Activated CD4-positive, alpha-beta T cell treated with anti-CD3 and anti-CD28 coated beads for 24 hours (primary cell): ENCODE results near the gene MDM2.
"Not testable (repeated sequence)": the region's sequence is repeated elsewhere in the genome, so short reads cannot be mapped to it uniquely, and the experiment has no call there.

Experiments used
- DNase-seq, 2 donors: peaks; one replicate each; pipeline ENCODE4 v3.0.0-alpha.2; 2020; ENCODE audit warnings: low read depth in 2 of 2

The MDM2 gene

DNA sequence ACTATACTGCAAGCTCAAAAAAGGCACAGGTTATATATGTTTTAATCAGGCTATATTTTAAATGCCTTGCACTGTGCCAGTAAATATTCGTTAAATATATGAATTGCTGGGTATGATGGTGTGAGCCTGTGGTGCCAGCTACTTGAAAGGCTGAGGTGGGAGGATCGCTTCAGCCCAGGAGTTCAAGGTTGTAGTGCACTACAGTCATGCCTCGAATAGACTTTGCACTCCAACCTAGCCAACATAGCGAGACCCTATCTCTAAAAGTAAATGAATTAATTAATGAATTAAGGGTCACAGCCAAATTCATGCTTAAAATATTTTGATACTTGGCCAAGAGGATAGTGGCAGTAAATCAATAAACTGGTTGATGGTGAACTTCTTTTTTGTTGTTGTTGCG is 22.2 kb upstream of the MDM2 start:
- DNase-seq = no peak

DNA sequence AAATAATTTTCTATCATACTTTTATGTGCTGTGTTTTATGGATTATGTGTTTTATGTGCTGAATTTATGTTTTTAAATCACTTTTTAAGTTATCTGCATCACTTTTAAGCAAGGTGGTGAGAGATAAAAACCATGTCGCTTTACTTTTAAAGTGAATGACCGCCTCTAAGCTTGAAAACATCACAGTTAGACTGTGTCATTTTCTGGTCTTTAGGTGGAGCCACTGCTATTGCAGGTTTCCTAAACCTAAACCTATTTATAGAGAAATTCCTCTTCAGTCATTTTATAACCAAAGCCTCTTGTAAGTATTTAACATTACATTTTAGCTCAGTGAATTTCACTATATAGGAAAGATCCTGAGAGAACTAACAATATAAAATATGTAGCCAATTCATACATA is 21.0 kb upstream of the MDM2 start:
- DNase-seq = no peak

DNA sequence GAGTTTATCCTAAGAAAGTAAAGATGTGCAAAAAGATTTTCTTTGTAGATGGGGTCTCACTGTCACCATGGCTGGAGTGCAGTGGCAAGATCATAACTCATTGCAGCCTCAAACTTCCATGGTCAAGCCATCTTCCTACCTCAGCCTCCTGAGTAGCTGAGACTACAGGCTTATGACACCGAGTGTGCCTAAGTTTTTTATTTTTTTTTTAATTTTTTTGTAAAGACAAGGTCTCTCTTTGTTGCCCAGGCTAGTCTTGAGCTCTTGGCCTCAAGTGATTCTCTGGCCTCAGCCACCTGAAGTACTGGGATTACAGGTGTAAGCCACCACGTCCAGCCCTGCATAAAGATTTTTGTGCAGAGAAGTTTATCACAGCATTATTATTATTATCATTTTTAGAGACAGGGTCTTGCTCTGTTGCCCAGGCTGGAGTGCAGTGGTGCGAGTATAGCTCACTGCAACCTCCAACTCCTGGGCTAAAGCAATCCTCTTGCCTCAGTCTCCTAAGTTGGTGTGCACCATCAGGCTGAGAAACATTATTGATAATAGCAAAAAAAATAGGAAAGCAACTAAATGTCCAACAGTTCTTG is 19.3 kb upstream of the MDM2 start:
- DNase-seq = no peak

DNA sequence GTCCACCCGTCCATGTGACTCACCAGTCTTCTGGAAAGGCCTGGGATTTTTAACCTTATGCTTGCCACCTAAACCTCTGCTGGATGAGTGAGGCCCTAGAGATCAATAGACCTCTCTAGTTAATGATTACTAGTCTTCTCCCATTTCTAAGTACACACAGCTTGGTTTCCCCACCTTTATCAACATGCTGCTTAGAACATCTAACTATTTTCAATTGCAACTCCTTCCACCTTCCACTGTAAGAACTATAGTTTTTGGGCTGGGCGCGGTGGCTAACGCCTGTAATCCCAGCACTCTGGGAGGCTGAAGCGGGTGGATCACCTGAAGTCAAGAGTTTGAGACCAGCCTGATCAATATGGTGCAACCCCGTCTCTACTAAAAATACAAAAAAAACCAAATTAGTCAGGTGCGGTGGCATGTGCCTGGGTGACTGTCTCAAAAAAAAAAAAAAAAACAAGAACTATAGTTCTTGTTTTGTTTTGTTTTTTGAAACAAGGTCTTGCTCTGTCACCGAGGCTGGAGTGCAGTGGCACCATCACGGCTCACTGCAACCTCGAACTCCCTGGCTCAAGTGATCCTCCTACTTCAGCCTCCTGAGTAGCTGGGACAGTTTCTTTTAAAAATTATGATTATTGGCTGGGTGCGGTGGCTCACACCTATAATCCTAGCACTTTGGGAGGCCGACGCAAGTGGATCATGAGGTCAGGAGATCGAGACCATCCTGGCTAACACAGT is 18.7 kb upstream of the MDM2 start:
- DNase-seq = no peak

DNA sequence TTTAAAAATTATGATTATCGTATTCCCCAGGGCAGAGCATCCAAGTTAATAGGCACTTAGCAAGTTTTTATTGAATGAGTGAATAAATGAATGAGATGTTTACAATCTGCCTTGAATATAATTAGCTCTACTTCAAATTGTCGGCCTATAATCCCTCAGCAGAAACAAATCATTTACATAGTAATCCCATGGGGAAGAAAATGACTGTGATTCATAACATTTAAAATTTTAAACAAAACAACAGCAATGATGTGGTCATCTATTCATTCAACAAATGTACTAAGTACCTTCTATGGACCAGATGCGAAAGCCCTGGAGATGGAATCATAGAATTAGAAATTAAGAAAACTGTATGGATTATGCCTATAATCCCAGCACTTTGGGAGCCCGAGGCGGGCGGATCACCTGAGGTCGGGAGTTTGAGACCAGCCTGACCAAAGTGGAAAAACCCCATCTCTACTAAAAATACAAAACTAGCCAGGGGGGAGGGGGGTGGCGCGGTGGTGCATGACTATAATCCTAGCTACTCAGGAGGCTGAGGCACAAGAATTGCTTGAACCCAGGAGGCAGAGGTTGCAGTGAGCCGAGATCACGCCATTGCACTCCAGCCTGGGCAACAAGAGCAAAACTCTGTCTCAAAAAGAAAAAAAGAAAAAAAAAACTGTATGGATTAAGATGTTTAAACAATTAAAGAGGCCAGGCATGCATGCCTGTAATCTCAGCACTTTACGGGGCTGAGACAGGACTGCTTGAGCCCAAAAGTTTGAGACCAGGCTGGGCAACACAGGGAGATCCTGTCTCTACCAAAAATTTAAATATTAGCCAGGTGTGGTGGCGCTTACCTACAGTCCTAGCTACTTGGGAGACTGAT is 17.7 kb upstream of the MDM2 start:
- DNase-seq = no peak

DNA sequence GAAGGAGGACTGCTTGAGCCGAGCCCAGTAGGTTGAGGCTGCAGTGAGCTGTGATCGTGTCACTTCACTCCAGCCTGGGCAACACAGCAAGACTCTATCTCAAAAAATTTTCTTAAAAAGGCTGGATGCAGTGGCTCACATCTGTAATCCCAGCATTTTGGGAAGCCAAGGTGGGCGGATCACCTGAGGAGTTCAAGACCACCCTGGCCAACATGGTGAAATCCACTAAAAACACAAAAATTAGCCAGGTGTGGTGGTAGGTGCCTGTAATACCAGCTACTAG is 17.1 kb upstream of the MDM2 start:
- no peak for DNase-seq

DNA sequence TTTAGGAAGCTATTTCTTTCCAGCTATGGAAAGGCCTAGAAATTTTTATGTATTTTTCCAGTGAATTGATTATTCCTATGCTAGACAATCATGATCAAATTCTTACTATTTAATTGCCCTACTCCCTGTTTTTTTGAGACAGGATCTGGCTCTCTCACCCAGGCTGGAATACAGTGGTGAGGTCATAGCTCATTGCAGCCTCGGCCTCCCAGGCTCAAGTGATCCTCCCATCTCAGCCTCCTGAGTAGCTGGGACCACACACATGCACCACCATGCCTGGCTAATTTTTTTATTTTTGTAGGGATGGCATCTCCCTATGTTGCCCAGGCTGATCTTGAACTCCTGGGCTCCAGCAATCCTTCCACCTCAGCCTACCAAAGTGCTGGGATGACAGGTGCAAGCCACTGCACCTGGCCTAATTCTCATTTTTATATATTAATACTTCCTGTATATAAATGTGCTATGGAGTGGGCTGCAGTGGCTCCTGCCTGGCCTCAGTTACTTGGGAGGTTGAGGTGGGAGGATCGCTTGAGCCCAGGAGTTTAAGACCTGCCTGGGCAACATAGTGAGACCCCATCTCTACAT is 16.0 kb upstream of the MDM2 start:
- DNase-seq = no peak

DNA sequence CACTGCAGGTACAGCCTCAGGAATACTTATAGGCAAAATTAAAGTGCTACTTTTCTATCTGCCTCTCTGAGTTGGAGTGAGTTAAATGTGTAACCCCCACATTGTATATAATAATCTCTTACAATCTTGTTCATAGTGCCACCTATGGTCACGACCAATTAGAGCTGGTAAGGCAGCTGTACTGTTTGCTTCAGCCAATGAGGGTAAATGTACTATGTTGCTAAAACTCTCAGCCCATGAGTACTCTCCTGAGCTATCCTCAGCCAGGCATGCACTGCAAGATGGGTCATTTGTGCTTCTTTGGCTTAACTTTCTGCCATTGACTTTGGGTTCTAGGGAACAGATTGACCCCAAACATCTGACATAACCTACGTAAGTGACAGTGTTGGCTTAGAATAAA is 15.0 kb upstream of the MDM2 start:
- DNase-seq = no peak

DNA sequence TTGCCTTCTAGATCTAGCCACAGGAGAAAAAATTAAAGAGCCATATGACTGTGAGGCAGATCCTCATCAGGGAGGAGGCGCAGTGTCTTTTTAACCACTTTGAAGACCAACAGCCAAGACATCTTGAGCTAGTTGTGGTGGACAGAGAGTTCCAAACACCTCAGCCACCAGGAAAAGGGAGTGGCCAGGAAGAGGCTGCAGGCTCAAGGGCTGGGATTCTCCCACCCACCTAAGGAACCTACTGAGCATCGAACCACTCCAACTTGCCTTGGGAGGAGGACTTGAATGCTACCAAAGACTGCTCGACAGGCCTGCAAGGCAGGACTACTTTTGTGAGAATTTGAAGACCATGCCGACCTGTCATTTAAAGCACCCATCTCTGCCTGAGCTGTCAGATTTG is 14.5 kb upstream of the MDM2 start:
- DNase-seq = no peak

DNA sequence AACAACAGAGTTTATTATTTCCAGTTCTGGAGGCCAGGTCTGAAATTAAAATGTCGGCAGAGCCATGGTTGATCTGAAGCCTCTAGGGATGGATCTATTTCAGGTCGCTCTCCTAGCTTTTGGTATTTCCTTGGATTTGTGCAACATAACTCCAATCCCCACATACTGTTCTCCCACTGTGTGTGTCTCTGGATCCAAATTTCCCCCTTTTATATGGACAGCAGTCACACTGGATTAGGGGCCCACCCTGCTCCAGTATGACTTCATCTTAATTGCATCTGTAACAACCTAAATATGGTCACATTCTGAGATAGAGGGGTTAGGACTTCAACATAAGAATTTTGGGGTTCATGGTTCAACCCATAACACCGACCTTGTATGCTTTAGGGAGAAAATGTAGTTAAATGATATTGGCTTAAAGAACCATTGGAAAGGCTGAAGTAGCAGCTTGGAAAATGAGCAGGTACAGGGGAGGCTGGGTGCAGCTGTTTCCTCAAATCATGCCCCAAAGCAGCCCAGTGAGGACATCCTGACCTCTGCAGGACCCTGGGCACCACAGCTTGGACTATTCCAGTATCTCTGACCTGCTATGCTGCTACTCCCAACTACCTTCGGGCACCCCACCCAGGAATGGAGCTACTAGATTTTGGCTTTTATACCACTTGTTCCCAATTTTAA is 13.9 kb upstream of the MDM2 start:
- no peak for DNase-seq

DNA sequence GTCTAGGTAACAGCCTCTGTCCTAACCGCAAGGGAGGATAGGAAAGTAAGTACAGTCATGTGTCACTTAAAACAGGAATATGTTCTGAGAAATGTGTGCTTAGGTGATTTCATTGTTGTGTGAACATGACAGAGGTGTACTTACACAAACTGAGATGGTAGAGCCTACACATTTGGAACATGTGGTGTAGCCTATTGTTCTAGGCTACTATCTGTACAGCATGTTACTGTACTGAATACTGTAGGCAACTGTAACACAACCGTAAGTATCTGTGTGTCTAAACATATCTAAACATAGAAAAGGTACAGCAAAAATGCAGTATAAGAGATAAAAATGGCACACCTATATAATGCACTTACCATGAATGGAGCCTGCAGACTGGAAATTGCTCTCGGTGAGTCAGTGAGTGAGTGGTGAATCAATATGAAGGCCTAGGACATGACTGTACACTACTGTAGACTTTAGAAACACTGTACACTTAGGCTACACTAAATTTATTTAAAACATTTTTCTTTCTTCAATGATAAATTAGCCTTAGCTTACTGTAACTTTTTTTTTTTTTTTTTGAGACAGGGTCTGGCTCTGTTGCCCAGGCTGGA is 13.2 kb upstream of the MDM2 start:
- DNase-seq = no peak

DNA sequence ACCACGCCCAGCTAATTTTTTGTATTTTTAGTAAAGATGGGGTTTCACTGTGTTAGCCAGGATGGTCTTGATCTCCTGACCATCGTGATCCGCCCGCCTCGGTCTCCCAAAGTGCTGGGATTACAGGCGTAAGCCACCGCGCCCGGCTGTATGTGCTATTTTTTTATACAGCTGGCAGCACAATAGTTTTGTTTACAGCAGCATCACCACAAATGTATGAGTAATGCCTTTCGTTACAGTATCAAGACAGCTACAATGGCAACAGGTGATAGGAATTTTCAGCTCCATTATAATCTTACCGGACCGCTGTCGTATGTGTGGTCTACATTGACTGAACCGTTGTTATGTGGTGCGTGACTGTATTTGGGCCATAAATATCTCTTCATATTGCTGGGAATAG is 11.6 kb upstream of the MDM2 start:
- no peak for DNase-seq

DNA sequence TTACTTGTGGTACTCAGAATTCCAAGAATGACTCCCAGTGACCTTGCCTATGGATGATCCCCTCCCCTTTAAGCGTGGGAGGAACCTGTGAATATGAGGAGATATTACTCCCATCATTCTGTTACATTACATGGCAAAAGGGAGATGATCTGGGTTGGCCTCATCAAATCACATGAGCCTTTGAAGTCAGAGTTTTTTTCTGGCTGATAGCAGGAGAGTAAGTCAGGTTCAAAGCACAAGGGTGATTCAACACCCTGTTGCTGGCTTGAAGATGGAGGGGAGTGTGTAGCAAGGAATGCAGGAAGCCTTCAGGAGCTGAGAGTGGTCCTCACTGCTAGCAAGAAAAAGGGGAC is 9.1 kb upstream of the MDM2 start:
- DNase-seq = no peak

DNA sequence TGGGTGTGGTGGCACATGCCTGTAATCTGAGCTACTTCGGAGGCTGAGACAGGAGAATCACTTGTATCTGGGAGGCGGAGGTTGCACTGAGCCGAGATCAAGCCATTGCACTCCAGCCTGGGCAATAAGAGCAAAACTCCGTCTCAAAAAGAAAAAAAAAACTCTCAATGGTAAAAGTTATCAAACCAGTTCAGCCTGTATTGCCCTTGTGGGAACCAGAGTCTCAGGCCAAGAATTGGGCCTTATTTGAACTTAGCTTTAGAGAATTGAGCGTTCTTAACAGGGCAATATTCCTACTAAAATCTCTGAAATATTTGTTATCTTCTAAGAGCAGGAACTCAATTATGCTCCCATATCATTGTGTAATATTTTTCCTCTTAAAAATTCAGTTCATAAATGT is 7.7 kb upstream of the MDM2 start:
- DNase-seq = no peak

DNA sequence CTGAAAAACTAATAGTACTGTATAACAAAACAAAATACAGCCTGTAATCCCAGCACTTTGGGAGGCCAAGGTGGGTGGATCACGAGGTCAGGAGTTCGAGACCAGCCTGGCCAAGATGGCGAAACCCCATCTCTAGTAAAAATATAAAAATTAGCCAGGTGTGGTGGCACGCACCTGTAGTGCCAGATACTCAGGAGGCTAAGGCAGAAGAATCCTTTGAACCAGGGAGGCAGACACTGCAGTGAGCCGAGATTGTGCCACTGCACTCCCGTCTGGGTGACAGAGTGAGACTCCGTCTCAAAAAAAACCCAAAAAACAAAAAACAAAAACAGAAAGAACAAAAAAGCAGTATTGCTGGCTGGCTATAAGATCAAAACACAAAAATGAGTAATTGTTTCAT is 6.9 kb upstream of the MDM2 start:
- not testable (repeated sequence) for DNase-seq

DNA sequence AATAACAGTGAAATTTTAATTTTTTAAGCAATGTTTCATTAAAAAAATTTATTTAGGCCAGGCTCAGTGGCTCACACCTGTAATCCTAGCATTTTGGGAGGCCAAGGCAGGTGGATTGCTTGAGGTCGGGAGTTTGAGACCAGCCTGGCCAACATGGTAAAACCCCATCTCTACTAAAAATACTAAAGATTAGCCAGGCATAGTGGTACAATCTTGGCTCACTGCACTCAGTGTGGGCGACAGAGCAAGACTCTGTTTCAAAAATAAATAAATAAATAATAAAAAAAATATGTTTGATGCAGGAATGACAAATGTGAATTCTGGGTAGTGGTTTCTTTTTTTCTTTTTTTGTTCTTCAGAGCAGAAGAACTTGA is 5.6 kb upstream of the MDM2 start:
- not testable (repeated sequence) for DNase-seq

DNA sequence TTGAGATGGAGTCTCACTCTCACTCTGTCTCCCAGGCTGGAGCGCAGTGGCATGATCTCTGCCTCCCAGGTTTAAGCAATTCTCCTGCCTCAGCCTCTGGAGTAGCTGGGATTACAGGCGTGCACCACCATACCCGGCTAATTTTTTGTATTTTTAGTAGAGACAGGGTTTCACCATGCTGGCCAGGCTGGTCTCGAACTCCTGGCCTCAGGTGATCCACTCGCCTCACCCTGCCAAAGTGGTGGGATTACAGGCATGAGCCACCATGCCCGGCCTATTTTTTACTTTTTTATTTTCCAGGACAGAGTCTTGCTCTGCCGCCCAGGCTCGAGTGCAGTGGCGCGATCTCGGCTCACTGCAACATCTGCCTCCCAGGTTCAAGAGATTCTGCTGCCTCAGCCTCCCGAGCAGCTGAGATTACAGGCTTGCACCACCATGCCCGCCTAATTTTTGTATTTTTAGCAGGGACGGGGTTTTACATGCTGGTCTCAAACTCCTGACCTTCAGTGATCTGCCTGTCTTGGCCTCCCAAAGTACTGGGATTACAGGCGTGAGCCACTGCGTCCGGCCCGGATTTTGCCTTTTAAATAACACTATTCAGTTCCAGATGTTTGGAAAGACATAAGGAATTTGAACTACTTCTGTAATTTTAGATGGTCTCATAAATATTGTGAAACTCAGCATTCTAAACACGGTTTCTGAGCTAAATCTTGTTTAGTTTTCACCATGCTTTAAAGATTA is 4.9 kb upstream of the MDM2 start:
- DNase-seq = not testable (repeated sequence)

DNA sequence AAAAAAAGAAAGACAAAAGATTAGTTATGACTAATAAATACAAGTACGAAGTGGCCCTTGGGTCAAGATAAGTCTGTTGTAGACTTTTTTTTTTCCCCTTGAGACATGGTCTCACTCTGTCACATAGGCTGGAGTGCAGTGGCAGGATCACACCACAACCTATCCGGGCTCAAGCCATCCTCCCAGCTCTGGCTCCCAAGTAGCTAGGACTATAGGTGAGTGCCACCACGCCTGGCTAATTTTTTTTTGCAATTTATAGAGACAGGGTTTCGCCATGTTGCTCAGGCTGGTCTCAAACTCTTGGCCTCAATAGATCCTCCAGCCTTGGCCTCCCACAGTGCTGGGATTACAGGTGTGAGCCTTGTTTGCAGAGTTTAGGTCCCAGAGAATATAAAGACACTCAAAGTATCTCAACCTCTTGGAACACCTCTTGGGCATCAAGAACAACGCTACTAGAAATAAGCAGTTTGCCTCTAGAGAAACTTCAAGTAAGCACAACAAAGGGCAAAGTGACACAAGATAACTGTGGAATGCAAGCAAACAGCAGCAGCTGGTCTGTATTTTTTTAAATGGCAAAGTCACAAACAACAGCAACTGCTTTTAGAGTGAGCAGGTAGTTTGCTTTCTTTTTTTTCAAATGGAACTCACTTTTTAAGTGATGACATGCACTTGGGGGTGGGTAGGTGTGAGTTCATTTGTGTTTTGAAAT is 3.9 kb upstream of the MDM2 start:
- no peak for DNase-seq

DNA sequence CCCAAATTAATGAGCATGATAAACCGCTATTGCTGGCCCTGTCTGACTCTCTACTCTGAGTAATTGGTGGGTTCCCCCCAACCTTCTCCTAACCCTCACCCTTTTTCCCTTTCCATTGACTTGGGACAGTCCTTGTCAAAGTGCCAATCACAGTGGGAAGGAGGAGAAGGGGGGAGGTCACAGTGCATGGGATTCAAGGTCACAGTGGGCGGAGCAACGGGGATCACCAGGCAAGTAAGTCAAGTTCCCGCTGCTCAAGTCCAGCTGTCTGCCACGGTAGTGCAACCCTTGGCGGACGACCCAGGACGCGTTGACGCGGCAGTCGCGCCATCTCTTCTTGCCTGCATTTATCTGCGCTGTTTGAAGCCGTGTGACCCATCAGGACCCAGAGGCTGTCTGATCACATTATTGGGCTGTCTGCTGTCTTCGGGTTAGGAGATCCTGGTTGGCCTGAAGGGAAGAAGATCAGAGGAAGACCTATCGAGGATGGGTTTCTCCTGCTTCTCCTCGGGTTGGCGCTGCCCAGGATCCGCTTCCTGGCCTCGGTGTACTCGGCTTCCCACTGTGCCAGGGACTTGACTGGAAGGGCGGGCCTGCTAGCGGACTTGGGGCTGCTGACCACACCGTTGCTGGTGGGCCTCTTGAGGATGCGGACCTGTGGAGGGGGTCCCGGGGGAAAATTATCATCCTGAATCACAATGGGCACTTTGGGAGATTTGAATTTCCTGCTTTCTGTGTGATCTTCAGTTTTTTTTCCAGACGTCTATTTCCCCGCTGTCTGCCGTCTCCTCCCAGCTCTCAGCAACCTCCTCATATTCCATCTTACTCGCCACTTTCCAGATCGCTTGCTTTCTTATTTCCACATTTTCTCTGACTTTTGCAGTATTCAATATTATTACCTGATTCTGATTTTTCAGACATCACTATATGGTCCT is 3.1 kb upstream of the MDM2 start:
- DNase-seq = no peak
